ENCODE measurements around the gene COPS8.

DNA sequence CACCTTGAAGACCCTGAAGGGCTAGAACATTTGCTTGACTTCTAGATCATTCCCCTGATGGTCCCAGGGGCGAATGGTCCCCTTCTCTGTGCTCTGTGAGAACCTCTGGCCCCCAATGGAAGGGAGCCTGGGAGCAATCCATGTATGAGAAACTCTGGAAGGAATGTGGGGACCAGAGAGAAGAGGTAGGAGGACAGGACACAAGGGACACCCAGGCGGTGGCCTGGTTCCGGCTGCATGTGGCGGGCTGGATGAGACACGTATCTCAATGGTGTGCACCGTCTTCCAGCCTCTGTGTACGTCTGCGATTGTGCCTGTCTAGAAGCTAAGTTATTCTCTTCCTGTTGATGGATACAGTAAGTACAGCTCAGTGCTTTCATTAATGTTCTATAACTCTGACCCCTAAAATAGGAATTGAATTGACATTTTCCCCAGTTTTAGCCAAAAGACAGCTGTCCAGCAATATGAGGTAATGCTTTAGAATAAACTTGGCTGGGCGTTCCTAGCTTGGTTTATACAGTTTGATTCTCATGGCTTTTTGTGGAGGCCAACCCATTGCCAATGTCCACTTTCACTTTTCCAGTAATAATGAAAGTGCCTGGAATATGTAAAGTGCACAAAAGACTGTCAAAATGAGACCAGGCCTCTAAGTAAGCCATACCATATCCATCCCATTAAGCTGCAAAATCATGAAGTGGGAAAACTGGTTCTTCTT lies 30.1 kb upstream of the COPS8 start:
- TF ChIP-seq, protein P1, sequence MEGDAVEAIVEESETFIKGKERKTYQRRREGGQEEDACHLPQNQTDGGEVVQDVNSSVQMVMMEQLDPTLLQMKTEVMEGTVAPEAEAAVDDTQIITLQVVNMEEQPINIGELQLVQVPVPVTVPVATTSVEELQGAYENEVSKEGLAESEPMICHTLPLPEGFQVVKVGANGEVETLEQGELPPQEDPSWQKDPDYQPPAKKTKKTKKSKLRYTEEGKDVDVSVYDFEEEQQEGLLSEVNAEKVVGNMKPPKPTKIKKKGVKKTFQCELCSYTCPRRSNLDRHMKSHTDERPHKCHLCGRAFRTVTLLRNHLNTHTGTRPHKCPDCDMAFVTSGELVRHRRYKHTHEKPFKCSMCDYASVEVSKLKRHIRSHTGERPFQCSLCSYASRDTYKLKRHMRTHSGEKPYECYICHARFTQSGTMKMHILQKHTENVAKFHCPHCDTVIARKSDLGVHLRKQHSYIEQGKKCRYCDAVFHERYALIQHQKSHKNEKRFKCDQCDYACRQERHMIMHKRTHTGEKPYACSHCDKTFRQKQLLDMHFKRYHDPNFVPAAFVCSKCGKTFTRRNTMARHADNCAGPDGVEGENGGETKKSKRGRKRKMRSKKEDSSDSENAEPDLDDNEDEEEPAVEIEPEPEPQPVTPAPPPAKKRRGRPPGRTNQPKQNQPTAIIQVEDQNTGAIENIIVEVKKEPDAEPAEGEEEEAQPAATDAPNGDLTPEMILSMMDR (tag by site-specific recombination; IDR thresholded peaks at IDR 0.05), result no peak
- no peak for TF ChIP-seq ZNF138 (tag by site-specific recombination; IDR thresholded peaks at IDR 0.05; ENCODE audit: borderline replicate concordance)
- no peak for TF ChIP-seq ZNF544 (tag by site-specific recombination; IDR thresholded peaks at IDR 0.05)
- no peak for TF ChIP-seq ZNF501 (tag by site-specific recombination; IDR thresholded peaks at IDR 0.05)
- TF ChIP-seq, protein P2, sequence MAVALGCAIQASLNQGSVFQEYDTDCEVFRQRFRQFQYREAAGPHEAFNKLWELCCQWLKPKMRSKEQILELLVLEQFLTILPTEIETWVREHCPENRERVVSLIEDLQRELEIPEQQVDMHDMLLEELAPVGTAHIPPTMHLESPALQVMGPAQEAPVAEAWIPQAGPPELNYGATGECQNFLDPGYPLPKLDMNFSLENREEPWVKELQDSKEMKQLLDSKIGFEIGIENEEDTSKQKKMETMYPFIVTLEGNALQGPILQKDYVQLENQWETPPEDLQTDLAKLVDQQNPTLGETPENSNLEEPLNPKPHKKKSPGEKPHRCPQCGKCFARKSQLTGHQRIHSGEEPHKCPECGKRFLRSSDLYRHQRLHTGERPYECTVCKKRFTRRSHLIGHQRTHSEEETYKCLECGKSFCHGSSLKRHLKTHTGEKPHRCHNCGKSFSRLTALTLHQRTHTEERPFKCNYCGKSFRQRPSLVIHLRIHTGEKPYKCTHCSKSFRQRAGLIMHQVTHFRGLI (tag by site-specific recombination; IDR thresholded peaks at IDR 0.05), result no peak
- no peak for TF ChIP-seq KLF9 (tag by site-specific recombination; IDR thresholded peaks at IDR 0.05; ENCODE audit: low read depth)
- TF ChIP-seq SALL2 (tag by site-specific recombination; IDR thresholded peaks at IDR 0.05; ENCODE audit: borderline replicate concordance), result no peak
- TF ChIP-seq HOXC10 (CRISPR knock-in tag; IDR thresholded peaks at IDR 0.05), result no peak
- TF ChIP-seq ZNF777 (tag by site-specific recombination; IDR thresholded peaks at IDR 0.05; ENCODE audit: borderline replicate concordance), result no peak
- no peak for TF ChIP-seq ZSCAN16 (tag by site-specific recombination; IDR thresholded peaks at IDR 0.05)
- TF ChIP-seq, protein P3, sequence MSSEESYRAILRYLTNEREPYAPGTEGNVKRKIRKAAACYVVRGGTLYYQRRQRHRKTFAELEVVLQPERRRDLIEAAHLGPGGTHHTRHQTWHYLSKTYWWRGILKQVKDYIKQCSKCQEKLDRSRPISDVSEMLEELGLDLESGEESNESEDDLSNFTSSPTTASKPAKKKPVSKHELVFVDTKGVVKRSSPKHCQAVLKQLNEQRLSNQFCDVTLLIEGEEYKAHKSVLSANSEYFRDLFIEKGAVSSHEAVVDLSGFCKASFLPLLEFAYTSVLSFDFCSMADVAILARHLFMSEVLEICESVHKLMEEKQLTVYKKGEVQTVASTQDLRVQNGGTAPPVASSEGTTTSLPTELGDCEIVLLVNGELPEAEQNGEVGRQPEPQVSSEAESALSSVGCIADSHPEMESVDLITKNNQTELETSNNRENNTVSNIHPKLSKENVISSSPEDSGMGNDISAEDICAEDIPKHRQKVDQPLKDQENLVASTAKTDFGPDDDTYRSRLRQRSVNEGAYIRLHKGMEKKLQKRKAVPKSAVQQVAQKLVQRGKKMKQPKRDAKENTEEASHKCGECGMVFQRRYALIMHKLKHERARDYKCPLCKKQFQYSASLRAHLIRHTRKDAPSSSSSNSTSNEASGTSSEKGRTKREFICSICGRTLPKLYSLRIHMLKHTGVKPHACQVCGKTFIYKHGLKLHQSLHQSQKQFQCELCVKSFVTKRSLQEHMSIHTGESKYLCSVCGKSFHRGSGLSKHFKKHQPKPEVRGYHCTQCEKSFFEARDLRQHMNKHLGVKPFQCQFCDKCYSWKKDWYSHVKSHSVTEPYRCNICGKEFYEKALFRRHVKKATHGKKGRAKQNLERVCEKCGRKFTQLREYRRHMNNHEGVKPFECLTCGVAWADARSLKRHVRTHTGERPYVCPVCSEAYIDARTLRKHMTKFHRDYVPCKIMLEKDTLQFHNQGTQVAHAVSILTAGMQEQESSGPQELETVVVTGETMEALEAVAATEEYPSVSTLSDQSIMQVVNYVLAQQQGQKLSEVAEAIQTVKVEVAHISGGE (tag by site-specific recombination; conservative IDR thresholded peaks at IDR 0.05; ENCODE audit: low read depth), result no peak
- TF ChIP-seq, protein P4, sequence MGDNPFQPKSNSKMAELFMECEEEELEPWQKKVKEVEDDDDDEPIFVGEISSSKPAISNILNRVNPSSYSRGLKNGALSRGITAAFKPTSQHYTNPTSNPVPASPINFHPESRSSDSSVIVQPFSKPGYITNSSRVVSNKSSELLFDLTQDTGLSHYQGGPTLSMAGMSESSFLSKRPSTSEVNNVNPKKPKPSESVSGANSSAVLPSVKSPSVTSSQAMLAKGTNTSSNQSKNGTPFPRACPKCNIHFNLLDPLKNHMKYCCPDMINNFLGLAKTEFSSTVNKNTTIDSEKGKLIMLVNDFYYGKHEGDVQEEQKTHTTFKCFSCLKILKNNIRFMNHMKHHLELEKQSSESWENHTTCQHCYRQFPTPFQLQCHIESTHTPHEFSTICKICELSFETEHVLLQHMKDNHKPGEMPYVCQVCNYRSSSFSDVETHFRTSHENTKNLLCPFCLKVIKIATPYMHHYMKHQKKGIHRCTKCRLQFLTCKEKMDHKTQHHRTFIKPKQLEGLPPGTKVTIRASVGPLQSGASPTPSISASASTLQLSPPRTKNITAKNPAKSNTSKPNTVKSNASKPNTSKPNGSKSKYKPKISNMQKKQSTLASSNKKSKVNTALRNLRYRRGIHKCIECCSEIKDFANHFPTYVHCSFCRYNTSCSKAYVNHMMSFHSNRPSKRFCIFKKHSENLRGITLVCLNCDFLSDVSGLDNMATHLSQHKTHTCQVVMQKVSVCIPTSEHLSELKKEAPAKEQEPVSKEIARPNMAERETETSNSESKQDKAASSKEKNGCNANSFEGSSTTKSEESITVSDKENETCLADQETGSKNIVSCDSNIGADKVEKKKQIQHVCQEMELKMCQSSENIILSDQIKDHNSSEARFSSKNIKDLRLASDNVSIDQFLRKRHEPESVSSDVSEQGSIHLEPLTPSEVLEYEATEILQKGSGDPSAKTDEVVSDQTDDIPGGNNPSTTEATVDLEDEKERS (tag by site-specific recombination; IDR thresholded peaks at IDR 0.05), result no peak
